ENCODE data around the gene EFNA3. TPM values are rescaled to one million over a fixed set of nuclear protein-coding genes. Genes with fewer than 3 reads are reported as not detected.

Gene EFNA3
- total and polyA plus RNA-seq, 9 of the 15 experiments (the other 6 are each of a cell fraction or from before 2014, with no cell fraction given), result 0.59 to 7.9 (median 4.7) TPM

DNA sequence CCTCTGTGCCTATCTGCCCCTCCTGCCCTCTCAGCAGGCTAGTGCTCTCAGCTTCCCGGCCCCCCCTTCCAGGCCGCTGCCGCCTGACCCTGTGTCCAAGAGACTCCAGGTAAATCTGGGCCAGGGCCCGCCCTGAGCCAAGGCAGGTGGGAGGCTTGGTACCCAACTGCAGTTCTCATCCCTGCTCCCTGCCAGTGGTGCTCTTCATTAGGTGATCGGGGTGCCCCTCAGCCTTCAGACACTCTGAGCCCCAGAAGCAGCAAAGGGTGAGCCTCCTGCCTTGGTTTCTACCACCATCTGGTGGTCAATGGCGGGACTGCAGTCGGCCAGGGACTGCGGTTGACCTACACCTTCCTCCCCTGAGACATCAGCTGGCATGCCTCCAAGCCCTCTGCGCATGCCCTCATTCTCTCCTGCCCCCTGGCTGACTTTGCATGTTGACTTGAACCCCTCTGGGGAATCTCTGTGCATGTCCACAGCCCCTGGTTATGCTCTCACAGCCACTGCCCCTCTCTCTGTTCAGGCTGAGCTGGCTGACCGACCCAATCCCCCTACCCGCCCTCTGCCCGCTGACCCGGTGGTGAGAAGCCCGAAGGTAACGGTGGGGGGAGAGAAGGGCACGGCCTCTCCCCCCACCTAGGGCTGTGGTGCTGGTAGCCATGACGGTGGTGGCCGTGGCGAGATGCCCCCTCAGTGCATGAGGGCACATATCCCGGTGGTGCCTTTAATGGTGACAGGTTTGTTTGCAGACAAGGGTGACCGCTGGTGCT lies 17.1 kb upstream of the EFNA3 start (continued):
- TF ChIP-seq JUN (IDR thresholded peaks at IDR 0.05; ENCODE audit: borderline replicate concordance, low read depth, low read length), result 0 out of 2 replicates have a peak, but pooled peaks have one; percentile 22
- no peak for TF ChIP-seq JUN (CRISPR knock-in tag; IDR thresholded peaks at IDR 0.05; ENCODE audit: borderline replicate concordance)
- TF ChIP-seq NEUROD1 (IDR thresholded peaks at IDR 0.05; ENCODE audit: borderline replicate concordance, low read depth, low read length, partially characterized antibody), result peak; percentile 13
- no peak for TF ChIP-seq HINFP (tag; conservative IDR thresholded peaks at IDR 0.05; ENCODE audit: low read depth)
- no peak for TF ChIP-seq POLR3G (IDR thresholded peaks at IDR 0.05; ENCODE audit: extremely low read depth, insufficient read length, insufficient replicate concordance)
- peak; percentile 97 for TF ChIP-seq STAG1 (CRISPR knock-in tag; IDR thresholded peaks at IDR 0.05; ENCODE audit: borderline replicate concordance)
- TF ChIP-seq ZNF436 (CRISPR knock-in tag; IDR thresholded peaks at IDR 0.05), result no peak
- TF ChIP-seq, protein P1, sequence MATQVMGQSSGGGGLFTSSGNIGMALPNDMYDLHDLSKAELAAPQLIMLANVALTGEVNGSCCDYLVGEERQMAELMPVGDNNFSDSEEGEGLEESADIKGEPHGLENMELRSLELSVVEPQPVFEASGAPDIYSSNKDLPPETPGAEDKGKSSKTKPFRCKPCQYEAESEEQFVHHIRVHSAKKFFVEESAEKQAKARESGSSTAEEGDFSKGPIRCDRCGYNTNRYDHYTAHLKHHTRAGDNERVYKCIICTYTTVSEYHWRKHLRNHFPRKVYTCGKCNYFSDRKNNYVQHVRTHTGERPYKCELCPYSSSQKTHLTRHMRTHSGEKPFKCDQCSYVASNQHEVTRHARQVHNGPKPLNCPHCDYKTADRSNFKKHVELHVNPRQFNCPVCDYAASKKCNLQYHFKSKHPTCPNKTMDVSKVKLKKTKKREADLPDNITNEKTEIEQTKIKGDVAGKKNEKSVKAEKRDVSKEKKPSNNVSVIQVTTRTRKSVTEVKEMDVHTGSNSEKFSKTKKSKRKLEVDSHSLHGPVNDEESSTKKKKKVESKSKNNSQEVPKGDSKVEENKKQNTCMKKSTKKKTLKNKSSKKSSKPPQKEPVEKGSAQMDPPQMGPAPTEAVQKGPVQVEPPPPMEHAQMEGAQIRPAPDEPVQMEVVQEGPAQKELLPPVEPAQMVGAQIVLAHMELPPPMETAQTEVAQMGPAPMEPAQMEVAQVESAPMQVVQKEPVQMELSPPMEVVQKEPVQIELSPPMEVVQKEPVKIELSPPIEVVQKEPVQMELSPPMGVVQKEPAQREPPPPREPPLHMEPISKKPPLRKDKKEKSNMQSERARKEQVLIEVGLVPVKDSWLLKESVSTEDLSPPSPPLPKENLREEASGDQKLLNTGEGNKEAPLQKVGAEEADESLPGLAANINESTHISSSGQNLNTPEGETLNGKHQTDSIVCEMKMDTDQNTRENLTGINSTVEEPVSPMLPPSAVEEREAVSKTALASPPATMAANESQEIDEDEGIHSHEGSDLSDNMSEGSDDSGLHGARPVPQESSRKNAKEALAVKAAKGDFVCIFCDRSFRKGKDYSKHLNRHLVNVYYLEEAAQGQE (IDR thresholded peaks at IDR 0.05; ENCODE audit: borderline replicate concordance), result peak; percentile 92
- TF ChIP-seq, protein P1 (CRISPR knock-in tag; IDR thresholded peaks at IDR 0.05; ENCODE audit: low read depth), result peak; percentile 19; the same call in 1 of the 2 replicates
- TF ChIP-seq RAD21 (CRISPR knock-in tag; conservative IDR thresholded peaks at IDR 0.05 in 1 of 2, IDR thresholded peaks at IDR 0.05 in 1 of 2), result peak; percentile 92 to 94
- TF ChIP-seq HDGF (IDR thresholded peaks at IDR 0.05), result 0 out of 2 replicates have a peak, but pooled peaks have one; percentile 39
- TF ChIP-seq RB1 (IDR thresholded peaks at IDR 0.05; ENCODE audit: low read depth), result peak; percentile 79
- TF ChIP-seq TSC22D4 (tag; IDR thresholded peaks at IDR 0.05), result no peak
- TF ChIP-seq MAZ (CRISPR knock-in tag; conservative IDR thresholded peaks at IDR 0.05 in 1 of 2, IDR thresholded peaks at IDR 0.05 in 1 of 2), result peak in 1 of 2 experiments; percentile 51; a peak in 2 of 4 replicates
- no peak for TF ChIP-seq SREBF2 (CRISPR knock-in tag; IDR thresholded peaks at IDR 0.05)
